B cell (primary cell): ENCODE results near the gene LSP1.

Experiments used
- EZH2 ChIP-seq: IDR thresholded peaks from 2 replicates; pipeline ENCODE4 v1.6.1; 2012; ENCODE audit warnings: borderline replicate concordance, low read depth, mild to moderate bottlenecking, moderate library complexity, low read length; ENCODE audit not compliant: insufficient read depth, poor library complexity, severe bottlenecking
- TF ChIP-seq, protein P1 (sequence below): fragments of 200-600 bp; IDR thresholded peaks from one replicate; pipeline ENCODE4 v1.8.0; 2022; ENCODE audit warnings: antibody characterized with exemption, mild to moderate bottlenecking

DNA sequence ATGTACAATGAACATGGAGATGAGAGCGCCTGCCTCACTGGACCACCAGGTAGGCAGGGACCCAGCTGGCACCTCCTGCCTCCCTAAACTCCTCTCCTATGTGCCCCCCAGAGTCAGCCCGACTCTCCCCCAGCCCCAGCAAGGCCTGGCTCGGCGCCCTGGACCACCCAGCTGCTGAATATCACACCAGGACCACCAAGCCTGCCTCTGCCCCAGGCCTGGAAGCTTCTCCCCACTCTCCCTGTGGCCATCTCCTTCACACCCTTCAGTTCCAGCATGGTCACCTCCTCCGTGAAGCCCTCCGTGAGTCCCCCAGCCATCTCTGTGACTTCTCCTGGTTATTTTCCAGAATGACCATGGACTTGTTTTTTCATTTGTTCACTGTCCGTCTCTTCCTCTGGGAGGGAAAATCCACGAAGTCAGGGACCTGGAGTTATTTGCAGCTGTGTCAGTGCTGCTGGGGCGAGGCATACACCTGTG, 6.4 kb upstream of the LSP1 start:
- TF ChIP-seq, protein P1, sequence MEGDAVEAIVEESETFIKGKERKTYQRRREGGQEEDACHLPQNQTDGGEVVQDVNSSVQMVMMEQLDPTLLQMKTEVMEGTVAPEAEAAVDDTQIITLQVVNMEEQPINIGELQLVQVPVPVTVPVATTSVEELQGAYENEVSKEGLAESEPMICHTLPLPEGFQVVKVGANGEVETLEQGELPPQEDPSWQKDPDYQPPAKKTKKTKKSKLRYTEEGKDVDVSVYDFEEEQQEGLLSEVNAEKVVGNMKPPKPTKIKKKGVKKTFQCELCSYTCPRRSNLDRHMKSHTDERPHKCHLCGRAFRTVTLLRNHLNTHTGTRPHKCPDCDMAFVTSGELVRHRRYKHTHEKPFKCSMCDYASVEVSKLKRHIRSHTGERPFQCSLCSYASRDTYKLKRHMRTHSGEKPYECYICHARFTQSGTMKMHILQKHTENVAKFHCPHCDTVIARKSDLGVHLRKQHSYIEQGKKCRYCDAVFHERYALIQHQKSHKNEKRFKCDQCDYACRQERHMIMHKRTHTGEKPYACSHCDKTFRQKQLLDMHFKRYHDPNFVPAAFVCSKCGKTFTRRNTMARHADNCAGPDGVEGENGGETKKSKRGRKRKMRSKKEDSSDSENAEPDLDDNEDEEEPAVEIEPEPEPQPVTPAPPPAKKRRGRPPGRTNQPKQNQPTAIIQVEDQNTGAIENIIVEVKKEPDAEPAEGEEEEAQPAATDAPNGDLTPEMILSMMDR = no peak
- TF ChIP-seq EZH2 = no peak
